ENCODE data around the gene CAPN13. TPM values are rescaled to one million over a fixed set of nuclear protein-coding genes. Genes with fewer than 3 reads are reported as not detected.
A peak's percentile ranks its signal among the peaks of the same experiment; 100 is the strongest.

CAPN13 gene
- total and polyA plus RNA-seq, 2 of the 4 experiments (the other 2 are of a cell fraction), result not detected

DNA sequence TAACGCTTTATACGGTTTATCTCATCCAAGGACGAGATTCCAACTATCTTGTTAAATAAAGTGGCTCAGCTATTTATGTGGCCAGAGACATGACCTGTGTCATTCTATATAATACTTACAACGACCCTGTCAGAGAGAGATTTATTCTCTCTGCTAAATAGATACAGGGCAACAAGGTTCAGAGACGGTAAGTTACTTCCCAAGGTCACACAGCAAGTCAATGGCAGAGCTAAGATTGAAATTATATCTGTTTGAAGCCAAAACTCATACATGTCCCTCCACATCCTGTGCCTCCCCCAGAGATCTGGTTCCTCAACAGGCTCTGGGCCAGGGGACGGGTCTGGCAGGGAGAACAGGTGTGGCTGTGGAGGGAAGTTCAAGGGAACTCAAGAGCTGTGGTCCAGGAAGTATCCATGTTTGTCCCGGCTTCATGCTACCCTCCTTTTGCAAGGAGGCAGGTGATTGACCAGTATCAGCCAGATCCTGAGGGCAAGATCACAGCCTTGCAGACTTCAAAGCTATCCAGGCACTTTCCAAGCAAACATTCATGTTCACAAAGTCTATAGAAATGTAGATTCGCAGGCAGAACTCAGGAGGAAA, 99.8 kb downstream of the CAPN13 start (continued):
- TF ChIP-seq CHD1 (IDR thresholded peaks at IDR 0.05; ENCODE audit: low read depth, low read length), result no peak

DNA sequence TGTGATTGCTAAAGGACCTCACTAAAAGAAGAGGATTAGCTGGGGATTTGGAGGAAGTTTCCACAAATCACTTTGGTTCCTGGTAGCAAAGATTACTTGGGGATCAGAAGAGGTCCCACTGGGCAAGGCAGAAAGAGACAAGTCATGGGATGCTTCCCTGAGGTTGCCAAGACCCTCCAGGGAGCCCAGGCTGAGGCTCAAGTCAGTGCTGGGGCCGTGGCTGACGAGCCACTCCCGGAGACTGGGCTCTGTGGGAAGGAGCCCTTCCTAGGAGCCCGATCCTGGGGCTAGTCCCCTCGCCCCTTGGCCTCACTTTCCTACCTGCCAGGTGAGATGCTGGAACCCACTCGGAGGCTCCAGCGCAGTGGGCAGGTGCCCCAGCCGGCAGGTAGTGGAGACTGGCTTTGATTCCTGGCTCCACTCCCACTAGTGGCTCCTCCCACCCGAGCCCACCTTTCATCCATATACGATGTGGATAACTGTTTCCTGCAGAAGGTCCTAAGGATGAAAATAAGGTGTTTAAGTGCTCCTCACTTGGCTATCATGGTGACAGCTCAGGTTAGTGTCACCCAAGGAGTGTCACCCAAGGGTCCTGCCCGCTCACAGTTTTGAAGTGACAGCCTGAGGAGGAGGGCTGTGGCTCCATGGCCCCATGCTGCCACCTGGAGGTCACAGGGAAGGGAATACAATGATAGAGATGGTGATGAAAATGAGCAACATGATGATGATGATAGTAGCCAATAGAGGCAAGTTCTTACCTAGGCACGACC, 100.5 kb downstream of the CAPN13 start:
- H3K56ac ChIP-seq (ENCODE audit: extremely low read depth, insufficient read depth, low read length), result no peak overlapping the region; the same call in 1 of the 2 replicates
- H3K9ac ChIP-seq (ENCODE audit: low read depth, low read length), result no peak overlapping the region
- peak overlapping the region; percentile 81 for H3K4ac ChIP-seq (ENCODE audit: low read depth, low read length)
- 92% methylated on average over 3 of the region's 12 CpGs; no CpG with 5 or more reads in 1 of the 2 experiments for WGBS, 2 experiments (ENCODE audit: extremely low coverage in 2 of 2, insufficient read length in 1 of 2)
- H3K9me1 ChIP-seq (ENCODE audit: insufficient read depth, low read length), result peaks cover 6% of the 10 kb centered on the region; the same call in 1 of the 2 replicates
- H4K8ac ChIP-seq (ENCODE audit: low read depth in 2 of 2, low read length in 2 of 2), result peak overlapping the region; percentile 13 to 54
- ChIA-PET POLR2A (ENCODE audit: unreplicated experiment) (no interaction called here), CTCF (interaction anchor here (0.5 to 8.2 kb wide), 11 partner anchors 14 to 542 kb away, joined by 3 to 99 read pairs (median 4); no protein-coding TSS in a partner anchor)
- peak overlapping the region; percentile 60 for H2AK5ac ChIP-seq (ENCODE audit: low read depth, low read length)
- DNase-seq, result peak; percentile 60
- H3K36me3 ChIP-seq (ENCODE audit: control insufficient read depth, insufficient read depth, low read length), result no peaks in the 10 kb centered on the region
- H3K79me1 ChIP-seq (ENCODE audit: low read depth in 1 of 2, low read length in 2 of 2), result 0 out of 4 replicates have a peak, but pooled peaks cover 0 to 3% of the 10 kb centered on the region in 2 experiments
- peak overlapping the region; percentile 4 for H2BK5ac ChIP-seq (ENCODE audit: low read depth, low read length, poor library complexity, severe bottlenecking)
- H3K27me3 ChIP-seq (ENCODE audit: control insufficient read depth, insufficient read depth, low read length), result no peaks in the 10 kb centered on the region
- H3K4me3 ChIP-seq (ENCODE audit: insufficient read depth, low read depth, low read length), result no peak overlapping the region
- peak overlapping the region; percentile 71; the same call in 2 of the 3 replicates for H2BK15ac ChIP-seq (ENCODE audit: low read depth, low read length)
- H3K23ac ChIP-seq (ENCODE audit: low read depth, low read length), result peak overlapping the region; percentile 45; the same call in 1 of the 2 replicates
- no peak overlapping the region for H3K4me2 ChIP-seq (ENCODE audit: low read depth, low read length)
- H2BK20ac ChIP-seq (ENCODE audit: low read depth, low read length), result peak overlapping the region; percentile 97
- no TSS peak for BruUV-seq (replicated peaks)
- ATAC-seq (ENCODE audit: low read depth), result peak; percentile 71
- no peak overlapping the region for H3K27ac ChIP-seq (ENCODE audit: insufficient read depth, low read length)
- peak overlapping the region; percentile 63 for H3K14ac ChIP-seq (replicated peaks; ENCODE audit: low read depth, low read length)
- H4K91ac ChIP-seq (ENCODE audit: insufficient read depth, low read depth, low read length), result peak overlapping the region; percentile 87
- H2AK9ac ChIP-seq (replicated peaks; ENCODE audit: low read depth, low read length, poor library complexity), result peak overlapping the region; percentile 47
- H2AFZ ChIP-seq (replicated peaks; ENCODE audit: low read length, poor library complexity), result peak overlapping the region; percentile 78
- dilution Hi-C loops (cut with HindIII; ENCODE audit: low sequenced_read_pairs, unreplicated experiment) (no loop called here), intact Hi-C loops (cut with micrococcal nuclease) (loop anchor here (1.0 to 10.0 kb wide), 9 partner anchors 192 to 541 kb away; partner anchors contain the start of gene LBH), in situ Hi-C loops (cut with MboI; ENCODE audit: low sequenced_read_pairs) (loop anchor here (5.0 kb wide), 2 partner anchors 494 to 539 kb away; no protein-coding TSS in a partner anchor)
- peaks cover 12% of the 10 kb centered on the region for H3K9me3 ChIP-seq (ENCODE audit: control insufficient read depth, insufficient read depth, low read length)
- H4K20me1 ChIP-seq (ENCODE audit: insufficient read depth, low read length), result no peaks in the 10 kb centered on the region
- H3K4me1 ChIP-seq (ENCODE audit: control insufficient read depth, insufficient read depth, low read length), result peaks cover 3% of the 10 kb centered on the region
- H4K5ac ChIP-seq (ENCODE audit: low read depth, low read length), result peak overlapping the region; percentile 19
- peak overlapping the region; percentile 59 for H3K18ac ChIP-seq (ENCODE audit: low read depth, low read length)
- peak overlapping the region; percentile 90 for H2BK120ac ChIP-seq (ENCODE audit: low read depth, low read length)
- TF ChIP-seq BHLHE40 (IDR thresholded peaks at IDR 0.05; ENCODE audit: low read depth, low read length) (no peak), NFE2L2 (IDR thresholded peaks at IDR 0.05; ENCODE audit: low read depth, low read length) (no peak), SMC3 (IDR thresholded peaks at IDR 0.05; ENCODE audit: low read depth, low read length) (peak; percentile 98), RAD21 (IDR thresholded peaks at IDR 0.05; ENCODE audit: low read length) (peak; percentile 99), RFX5 (IDR thresholded peaks at IDR 0.05; ENCODE audit: low read depth, low read length) (no peak), CEBPB (IDR thresholded peaks at IDR 0.05; ENCODE audit: low read depth, low read length) (no peak), MAZ (IDR thresholded peaks at IDR 0.05; ENCODE audit: borderline replicate concordance, low read depth, low read length) (no peak), RCOR1 (IDR thresholded peaks at IDR 0.05; ENCODE audit: insufficient replicate concordance, low read length) (no peak)
- TF ChIP-seq, protein P1, sequence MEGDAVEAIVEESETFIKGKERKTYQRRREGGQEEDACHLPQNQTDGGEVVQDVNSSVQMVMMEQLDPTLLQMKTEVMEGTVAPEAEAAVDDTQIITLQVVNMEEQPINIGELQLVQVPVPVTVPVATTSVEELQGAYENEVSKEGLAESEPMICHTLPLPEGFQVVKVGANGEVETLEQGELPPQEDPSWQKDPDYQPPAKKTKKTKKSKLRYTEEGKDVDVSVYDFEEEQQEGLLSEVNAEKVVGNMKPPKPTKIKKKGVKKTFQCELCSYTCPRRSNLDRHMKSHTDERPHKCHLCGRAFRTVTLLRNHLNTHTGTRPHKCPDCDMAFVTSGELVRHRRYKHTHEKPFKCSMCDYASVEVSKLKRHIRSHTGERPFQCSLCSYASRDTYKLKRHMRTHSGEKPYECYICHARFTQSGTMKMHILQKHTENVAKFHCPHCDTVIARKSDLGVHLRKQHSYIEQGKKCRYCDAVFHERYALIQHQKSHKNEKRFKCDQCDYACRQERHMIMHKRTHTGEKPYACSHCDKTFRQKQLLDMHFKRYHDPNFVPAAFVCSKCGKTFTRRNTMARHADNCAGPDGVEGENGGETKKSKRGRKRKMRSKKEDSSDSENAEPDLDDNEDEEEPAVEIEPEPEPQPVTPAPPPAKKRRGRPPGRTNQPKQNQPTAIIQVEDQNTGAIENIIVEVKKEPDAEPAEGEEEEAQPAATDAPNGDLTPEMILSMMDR (conservative IDR thresholded peaks at IDR 0.05; ENCODE audit: low read depth, low read length), result peak; percentile 89
- TF ChIP-seq, protein P2, sequence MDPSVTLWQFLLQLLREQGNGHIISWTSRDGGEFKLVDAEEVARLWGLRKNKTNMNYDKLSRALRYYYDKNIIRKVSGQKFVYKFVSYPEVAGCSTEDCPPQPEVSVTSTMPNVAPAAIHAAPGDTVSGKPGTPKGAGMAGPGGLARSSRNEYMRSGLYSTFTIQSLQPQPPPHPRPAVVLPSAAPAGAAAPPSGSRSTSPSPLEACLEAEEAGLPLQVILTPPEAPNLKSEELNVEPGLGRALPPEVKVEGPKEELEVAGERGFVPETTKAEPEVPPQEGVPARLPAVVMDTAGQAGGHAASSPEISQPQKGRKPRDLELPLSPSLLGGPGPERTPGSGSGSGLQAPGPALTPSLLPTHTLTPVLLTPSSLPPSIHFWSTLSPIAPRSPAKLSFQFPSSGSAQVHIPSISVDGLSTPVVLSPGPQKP (IDR thresholded peaks at IDR 0.05; ENCODE audit: borderline replicate concordance, low read depth, low read length), result no peak
